Mesodermal cell (in vitro differentiated cells): ENCODE results near the gene CASP10.
A peak's percentile ranks its signal among the peaks of the same experiment; 100 is the strongest.
"Not testable (repeated sequence)": the region's sequence is repeated elsewhere in the genome, so short reads cannot be mapped to it uniquely, and the experiment has no call there.

Source experiments
- H3K27ac ChIP-seq: 2 replicates; pipeline ENCODE4 v1.7.0; 2013; ENCODE audit warnings: mild to moderate bottlenecking, low read depth, low read length, moderate library complexity; ENCODE audit not compliant: severe bottlenecking
- H3K36me3 ChIP-seq: 2 replicates; pipeline ENCODE4 v1.7.1; 2013; ENCODE audit warnings: mild to moderate bottlenecking, low read length, moderate library complexity; ENCODE audit not compliant: control insufficient read depth, insufficient read depth
- H3K4me1 ChIP-seq: one replicate; pipeline ENCODE4 v1.7.1; 2013; ENCODE audit warnings: mild to moderate bottlenecking, low read length; ENCODE audit not compliant: insufficient read depth, control insufficient read depth, poor library complexity, severe bottlenecking
- H3K4me3 ChIP-seq: 2 replicates; pipeline ENCODE4 v1.7.0; 2013; ENCODE audit warnings: low read length, control low read depth, mild to moderate bottlenecking; ENCODE audit not compliant: insufficient read depth, poor library complexity, severe bottlenecking; ENCODE audit errors: extremely low read depth
- H3K9me3 ChIP-seq: 2 replicates; pipeline ENCODE4 v1.7.1; 2013; ENCODE audit warnings: mild to moderate bottlenecking, low read length, moderate library complexity; ENCODE audit not compliant: control insufficient read depth
- WGBS, 2 experiments: methylation state at CpG; one replicate each; pipeline ENCODE4 v1.1.5; 2013; ENCODE audit warnings: missing lambda C conversion rate in 2 of 2; ENCODE audit not compliant: insufficient coverage in 2 of 2; 5-methylcytosine and 5-hydroxymethylcytosine counted together

Gene CASP10

GRCh38 chr2:201148434-201148990 lies 34.4 kb upstream of the CASP10 start:
- no peak overlapping the region for H3K4me3 ChIP-seq
- peaks cover 42% of the 10 kb centered on the region for H3K36me3 ChIP-seq
- no peaks in the 10 kb centered on the region for H3K9me3 ChIP-seq
- peaks cover 28% of the 10 kb centered on the region for H3K4me1 ChIP-seq
- H3K27ac ChIP-seq = peak overlapping the region; percentile 89
- WGBS, 2 experiments = no CpG with 5 or more reads among the region's 1 CpG

- H3K4me3 ChIP-seq = no peak overlapping the region
- H3K36me3 ChIP-seq = peaks cover 36% of the 10 kb centered on the region
- peaks cover 28% of the 10 kb centered on the region for H3K4me1 ChIP-seq
- peak overlapping the region; percentile 89 for H3K27ac ChIP-seq
- no peaks in the 10 kb centered on the region for H3K9me3 ChIP-seq
- WGBS, 2 experiments = 100% methylated on average over 2 of the region's 2 CpGs
Measured at GRCh38 chr2:201149064-201149820, 33.7 kb upstream of the CASP10 start.

DNA sequence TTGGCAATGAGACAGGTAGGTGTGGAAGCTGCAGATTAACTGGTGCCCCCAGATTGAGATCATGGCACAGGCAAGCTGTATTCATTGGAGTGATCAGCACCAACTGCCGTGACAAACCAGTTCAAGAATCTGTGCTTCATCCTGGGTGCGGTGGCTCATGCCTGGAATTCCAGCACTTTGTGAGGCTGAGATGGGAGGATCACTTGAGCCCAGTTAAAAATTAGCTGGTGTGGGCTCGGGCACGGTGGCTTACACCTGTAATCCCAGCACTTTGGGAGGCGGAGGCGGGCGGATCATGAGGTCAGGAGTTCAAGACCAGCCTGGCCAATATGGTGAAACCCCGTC lies 33.1 kb upstream of the CASP10 start:
- 94% methylated on average over 4 to 6 of the region's 8 CpGs for WGBS, 2 experiments
- peaks cover 28% of the 10 kb centered on the region for H3K4me1 ChIP-seq
- H3K4me3 ChIP-seq, H3K9me3 ChIP-seq: not testable (repeated sequence)
- peaks cover 36% of the 10 kb centered on the region for H3K36me3 ChIP-seq
- H3K27ac ChIP-seq = peak overlapping the region; percentile 89

- Histone ChIP-seq H3K27ac (peak overlapping the region; percentile 94), H3K9me3 (no peaks in the 10 kb centered on the region), H3K36me3 (peaks cover 39% of the 10 kb centered on the region), H3K4me1 (peaks cover 28% of the 10 kb centered on the region), H3K4me3 (no peak overlapping the region)
- 83 to 90% methylated on average over 3 of the region's 3 CpGs for WGBS, 2 experiments
Measured at GRCh38 chr2:201150454-201151020, 32.4 kb upstream of the CASP10 start.

GRCh38 chr2:201151127-201151981 lies 31.6 kb upstream of the CASP10 start:
- Histone ChIP-seq H3K9me3 (no peaks in the 10 kb centered on the region), H3K27ac (peak overlapping the region; percentile 94), H3K4me1 (peaks cover 28% of the 10 kb centered on the region), H3K4me3 (no peak overlapping the region), H3K36me3 (peaks cover 42% of the 10 kb centered on the region)
- 82 to 88% methylated on average over 4 to 5 of the region's 8 CpGs for WGBS, 2 experiments

DNA sequence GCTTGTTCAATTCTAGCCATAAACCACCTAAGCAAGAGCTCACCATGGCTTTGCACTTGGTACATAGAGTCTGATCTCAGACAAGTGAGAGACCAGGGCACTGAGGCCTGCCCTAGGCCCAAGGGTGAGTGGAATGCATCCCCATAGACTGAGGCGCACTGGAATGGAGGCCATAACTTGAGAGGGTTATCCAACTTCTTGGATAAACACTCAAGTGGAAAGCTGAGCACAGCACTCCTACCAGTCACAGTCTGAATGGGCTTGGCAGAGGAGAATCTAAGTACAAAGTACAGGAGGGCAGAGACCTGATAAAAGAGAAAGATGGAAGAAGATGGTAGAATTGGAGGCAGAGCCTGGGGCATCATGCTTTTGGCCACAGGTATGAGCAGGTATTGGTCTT lies 30.4 kb upstream of the CASP10 start:
- Histone ChIP-seq H3K4me3 (no peak overlapping the region), H3K27ac (peak overlapping the region; percentile 18), H3K36me3 (peaks cover 36% of the 10 kb centered on the region), H3K9me3 (no peaks in the 10 kb centered on the region), H3K4me1 (peaks cover 28% of the 10 kb centered on the region)
- WGBS, 2 experiments = 100% methylated on average over 1 of the region's 1 CpG

DNA sequence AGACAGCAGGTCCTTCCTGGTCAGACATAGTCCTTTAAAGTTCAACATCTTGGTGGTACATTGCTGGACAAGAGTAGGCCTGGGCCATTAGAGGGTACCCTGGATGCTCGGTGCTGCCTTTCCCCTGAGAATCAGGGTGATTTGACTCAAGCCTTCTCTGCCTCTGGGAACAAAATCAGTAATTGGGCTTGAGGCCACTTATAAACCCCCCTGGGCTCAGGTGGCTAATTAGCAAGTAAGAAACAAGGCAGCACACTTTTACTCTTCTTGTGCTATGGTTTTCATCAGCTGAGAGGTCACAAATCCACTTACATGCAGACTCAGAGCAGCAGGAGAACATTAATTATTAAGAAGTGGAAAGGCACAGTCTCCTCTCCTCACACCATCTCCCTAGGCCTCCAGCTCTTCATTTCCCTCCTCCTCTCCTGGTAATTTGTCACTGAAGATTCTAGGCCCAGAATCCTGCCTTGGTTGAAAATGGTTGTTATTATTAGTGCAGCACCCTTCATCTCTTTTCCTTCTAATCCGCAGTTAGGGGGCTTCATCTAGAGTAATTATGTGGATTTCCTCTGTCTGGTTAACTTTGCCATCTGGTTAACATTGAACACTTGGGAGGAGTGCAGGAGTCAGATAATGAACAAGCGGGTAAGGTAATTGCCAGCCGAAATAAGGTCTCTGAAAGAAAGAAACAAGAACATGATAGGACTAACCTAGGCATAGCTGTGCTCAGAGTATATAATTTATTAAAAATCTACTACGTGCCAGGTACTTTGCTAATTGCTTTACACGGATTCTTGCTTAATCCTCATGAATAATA lies 29.7 kb upstream of the CASP10 start:
- H3K4me3 ChIP-seq = no peak overlapping the region
- 96 to 100% methylated on average over 1 to 3 of the region's 6 CpGs for WGBS, 2 experiments
- H3K27ac ChIP-seq = no peak overlapping the region
- H3K36me3 ChIP-seq = peaks cover 36% of the 10 kb centered on the region
- H3K9me3 ChIP-seq = no peaks in the 10 kb centered on the region
- peaks cover 33% of the 10 kb centered on the region for H3K4me1 ChIP-seq

- Histone ChIP-seq H3K36me3 (peaks cover 41% of the 10 kb centered on the region), H3K9me3 (no peaks in the 10 kb centered on the region), H3K4me1 (peaks cover 24% of the 10 kb centered on the region), H3K4me3 (no peak overlapping the region), H3K27ac (no peak overlapping the region)
- WGBS, 2 experiments = 94 to 95% methylated on average over 5 to 8 of the region's 9 CpGs
Measured at GRCh38 chr2:201154615-201155399, 28.1 kb upstream of the CASP10 start.

DNA sequence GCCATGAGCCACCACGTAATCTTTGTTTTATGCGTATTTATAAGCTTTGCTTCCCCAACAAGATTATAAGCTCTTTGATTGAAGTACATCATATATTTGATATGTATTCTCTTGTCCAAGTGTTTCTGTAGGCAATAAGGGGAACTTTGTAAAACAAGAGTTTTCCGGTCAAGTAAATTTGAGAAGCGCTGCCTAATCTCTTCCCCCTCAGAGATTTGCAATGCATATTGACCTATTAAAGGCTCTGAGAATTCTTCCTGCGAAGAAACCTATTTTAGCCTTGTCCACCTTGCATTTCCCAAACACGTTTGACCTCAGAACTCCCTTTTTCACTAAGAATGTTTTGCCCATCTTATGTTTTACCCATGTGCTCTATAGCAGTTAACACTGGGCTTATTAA lies 26.9 kb upstream of the CASP10 start:
- peaks cover 53% of the 10 kb centered on the region for H3K36me3 ChIP-seq
- H3K4me1 ChIP-seq = peaks cover 12% of the 10 kb centered on the region
- 93 to 95% methylated on average over 3 to 4 of the region's 6 CpGs for WGBS, 2 experiments
- H3K27ac ChIP-seq = no peak overlapping the region
- no peak overlapping the region for H3K4me3 ChIP-seq
- no peaks in the 10 kb centered on the region for H3K9me3 ChIP-seq
